Mucosa of descending colon (tissue), 3 donors: ENCODE measurements around the gene CDH15. TPM values are rescaled to one million over a fixed set of nuclear protein-coding genes. Genes with fewer than 3 reads are reported as not detected.
A peak's percentile ranks its signal among the peaks of the same experiment; 100 is the strongest.

ENCODE experiments used
- ATAC-seq: fragments of 200-7000 bp; cut with Tn5 transposase; one replicate; pipeline ENCODE4 v1.9.1; 2020; ENCODE audit warnings: mild to moderate bottlenecking, moderate library complexity
- DNase-seq, 3 donors: peaks; one replicate each; pipeline ENCODE4 v3.0.0-alpha.2; 2020
- H3K36me3 ChIP-seq: fragments of 200-600 bp; one replicate; pipeline ENCODE4 v1.8.0; 2021; ENCODE audit warnings: low read depth, mild to moderate bottlenecking
- H3K4me1 ChIP-seq: fragments of 200-600 bp; one replicate; pipeline ENCODE4 v1.8.0; 2021; ENCODE audit warnings: low read depth, mild to moderate bottlenecking
- H3K4me3 ChIP-seq: fragments of 200-600 bp; one replicate; pipeline ENCODE4 v1.8.0; 2021; ENCODE audit warnings: mild to moderate bottlenecking
- H3K9me3 ChIP-seq: fragments of 200-600 bp; one replicate; pipeline ENCODE4 v1.8.0; 2021; ENCODE audit warnings: mild to moderate bottlenecking
- CTCF ChIP-seq: fragments of 200-600 bp; IDR thresholded peaks from one replicate; pipeline ENCODE4 v1.8.0; 2022; ENCODE audit warnings: antibody characterized with exemption, mild to moderate bottlenecking
- intact Hi-C, 2 donors: fragments of 100-400 bp; cut with DNase I in 1 of 2; cut with micrococcal nuclease in 1 of 2; formaldehyde crosslinking; loops; one replicate each; pipeline versions ENCODE4 v1.11.0 to v1.11.1; 2022; cut with DNase I, micrococcal nuclease
- total RNA-seq, 3 donors: library from RNA; stranded (reverse); fragmentation: NEBNext Ultra II Directional in 2 of 3; extraction: Animal tissue kit (Norgen Biotek cat#: 25700) in 2 of 3; gene quantifications; one replicate each; pipeline versions ENCODE4 v1.2.1 to v1.2.4, GENCODE V29; 2021 to 2023
- donor health status: DM: no; HTN: no; CAD: no; lungs with moderate emphysema.
- donor health status: DM: no; HTN: no; CAD: no.
- donor health status: DM: no; HTN: yes; CAD: no.

CDH15 gene
- total RNA-seq, 3 donors from 2014 or later = not detected

- TF ChIP-seq CTCF = no peak
- no peaks in the 10 kb centered on the region for H3K36me3 ChIP-seq
- no peak overlapping the region for H3K4me3 ChIP-seq
- ATAC-seq (no peak), DNase-seq (peak in 1 of 3 donors; percentile 30)
- peaks cover 13% of the 10 kb centered on the region for H3K4me1 ChIP-seq
- H3K9me3 ChIP-seq = no peaks in the 10 kb centered on the region
- intact Hi-C loops = no loop called here
Observed at GRCh38 chr16:89244754-89245153, 73.2 kb downstream of the CDH15 start.

Other genes with a start within 250 kb of the CDH15 start
- 10 to 100 TPM in 1 of 3 donors, 1 to 10 TPM in 2; 6.9 to 12.8 (median 8.4) TPM for gene CBFA2T3, start 194.5 kb upstream of the CDH15 start, total RNA-seq
- gene ACSF3, start 77.9 kb upstream of the CDH15 start, total RNA-seq = 10 to 100 TPM; 44.7 to 77.8 (median 49.6) TPM
- gene SLC22A31, start 28.8 kb downstream of the CDH15 start, total RNA-seq = 1 to 10 TPM in 2 of 3 donors, under 1 TPM in 1; 0.35 to 1.8 (median 1.1) TPM
- gene ZNF778, start 46.0 kb downstream of the CDH15 start, total RNA-seq = 1 to 10 TPM; 4.7 to 8.8 (median 7.2) TPM